Spleen (tissue), 11 donors: ENCODE data around the gene CISH. TPM values are rescaled to one million over a fixed set of nuclear protein-coding genes. Genes with fewer than 3 reads are reported as not detected.

Experiments
- DNase-seq: peaks from one replicate; pipeline ENCODE4 v3.0.0-alpha.2; 2020
- H3K27ac ChIP-seq, 8 donors: fragments of 200-600 bp; sonication (generic) in 7 of 8; 1 replicate in 4 of 8; 2 replicates in 4 of 8; pipeline versions ENCODE4 v1.5.0 to v1.8.0; 2016 to 2021; ENCODE audit warnings: inconsistent platforms in 4 of 8, mild to moderate bottlenecking in 4 of 8, moderate library complexity in 1 of 8
- H3K27me3 ChIP-seq, 7 donors: fragments of 200-600 bp; sonication (generic) in 6 of 7; replicated peaks in 1 of 7; 1 replicate in 4 of 7; 2 replicates in 3 of 7; pipeline versions ENCODE4 v1.5.0 to v1.8.0; 2016 to 2021; ENCODE audit warnings: inconsistent platforms in 3 of 7, mild to moderate bottlenecking in 1 of 7
- H3K36me3 ChIP-seq, 6 donors: fragments of 200-600 bp; sonication (generic) in 5 of 6; 1 replicate in 4 of 6; 2 replicates in 2 of 6; pipeline versions ENCODE4 v1.5.0 to v1.8.0; 2016 to 2021; ENCODE audit warnings: inconsistent platforms in 2 of 6
- H3K4me1 ChIP-seq, 6 donors: fragments of 200-600 bp; sonication (generic) in 5 of 6; 1 replicate in 3 of 6; 2 replicates in 3 of 6; pipeline versions ENCODE4 v1.5.0 to v1.8.0; 2016 to 2021; ENCODE audit warnings: inconsistent platforms in 3 of 6
- H3K4me3 ChIP-seq, 8 donors: fragments of 200-600 bp; sonication (generic) in 7 of 8; 1 replicate in 4 of 8; 2 replicates in 4 of 8; pipeline versions ENCODE4 v1.5.0 to v1.8.0; 2016 to 2021; ENCODE audit warnings: inconsistent platforms in 4 of 8, mild to moderate bottlenecking in 4 of 8, moderate library complexity in 2 of 8
- H3K9me3 ChIP-seq, 8 donors: fragments of 200-600 bp; sonication (generic) in 7 of 8; 1 replicate in 4 of 8; 2 replicates in 4 of 8; pipeline versions ENCODE4 v1.5.0 to v1.8.0; 2016 to 2021; ENCODE audit warnings: inconsistent platforms in 4 of 8
- CTCF ChIP-seq, 11 experiments: fragments of 200-600 bp in 7 of 11; fragments of 450-650 bp in 4 of 11; sonication (generic) in 4 of 11; IDR thresholded peaks in 8 of 11; conservative IDR thresholded peaks in 3 of 11; 1 replicate in 7 of 11; 2 replicates in 4 of 11; pipeline versions ENCODE4 v1.4.0 to v1.8.0; 2016 to 2021; ENCODE audit warnings: antibody characterized with exemption in 11 of 11, inconsistent platforms in 4 of 11, mild to moderate bottlenecking in 1 of 11
- POLR2A ChIP-seq, 3 donors: fragments of 450-650 bp; IDR thresholded peaks; one replicate each; pipeline ENCODE4 v1.5.1; 2017; ENCODE audit warnings: antibody characterized with exemption in 3 of 3, mild to moderate bottlenecking in 1 of 3
- POLR2AphosphoS5 ChIP-seq, 3 donors: sonication (generic); formaldehyde crosslinking; IDR thresholded peaks; one replicate each; pipeline ENCODE4 v1.5.1; 2017; ENCODE audit warnings: antibody characterized with exemption in 3 of 3
- WGBS, 5 donors: extraction: QIAGEN DNeasy Blood & Tissue Kit in 3 of 5; methylation state at CpG; one replicate each; pipeline versions ENCODE4 v1.1.5 to v1.1.7; 2013 to 2018; 5-methylcytosine and 5-hydroxymethylcytosine counted together
- intact Hi-C: fragments of 100-400 bp; cut with DNase I; formaldehyde crosslinking; loops from one replicate; pipeline ENCODE4 v1.15.0; 2023; ENCODE audit warnings: low total_unique reads
- polyA plus RNA-seq, 3 donors: library from polyadenylated mRNA; stranded (reverse); fragments of 200-250 nt; gene quantifications; one replicate each; pipeline ENCODE4 v1.2.1, GENCODE V29; 2013
- total RNA-seq, 7 donors: library from RNA; depleted of rRNA in 3 of 7; stranded (reverse); fragments of >200 nt in 3 of 7; fragmentation: NEBNext Ultra II Directional in 4 of 7; extraction: Animal tissue kit (Norgen Biotek cat#: 25700) in 4 of 7; gene quantifications; one replicate each; pipeline versions ENCODE4 v1.1.0 to v1.2.1, GENCODE V29; 2016 to 2021
- donor health status: healthy with polysubstance abuse.
- donor health status: DM: no; HTN: no; CAD: no; lungs with moderate emphysema.
- donor health status: DM: no; HTN: no; CAD: no.
- donor health status: Bipolar disorder and iron deficiency.
- donor health status: healthy.
- donor health status: DM: no; HTN: no; CAD: no.
- donor health status: DM: yes; HTN: yes; CAD: no.

The CISH gene
- total and polyA plus RNA-seq, 10 donors = 2.9 to 23.6 (median 11.0) TPM

- Histone ChIP-seq H3K4me1 (no peaks in the 10 kb centered on the region), H3K27ac (no peak overlapping the region), H3K9me3 (no peaks in the 10 kb centered on the region), H3K4me3 (no peak overlapping the region), H3K27me3 (peaks cover 0 to 6% (median 0%) of the 10 kb centered on the region in 7 donors), H3K36me3 (no peaks in the 10 kb centered on the region)
- no peak for TF ChIP-seq CTCF (IDR thresholded peaks at IDR 0.05 in 8 of 11, conservative IDR thresholded peaks at IDR 0.05 in 3 of 11)
- TF ChIP-seq POLR2A (IDR thresholded peaks at IDR 0.05) = no peak
- no peak for TF ChIP-seq POLR2AphosphoS5 (IDR thresholded peaks at IDR 0.05)
- intact Hi-C loops = no loop called here
- 72 to 90% (median 84%) methylated on average over 7 of the region's 7 CpGs for WGBS, 5 donors
- no peak for DNase-seq
Measured at GRCh38 chr3:50557915-50558314, 53.7 kb downstream of the CISH start.

- H3K27me3 ChIP-seq = peaks cover 0 to 6% (median 0%) of the 10 kb centered on the region in 7 donors
- WGBS, 5 donors = 62 to 76% (median 72%) methylated on average over 7 to 8 of the region's 8 CpGs
- TF ChIP-seq POLR2AphosphoS5 (IDR thresholded peaks at IDR 0.05) (no peak), POLR2A (IDR thresholded peaks at IDR 0.05) (no peak), CTCF (IDR thresholded peaks at IDR 0.05 in 8 of 11, conservative IDR thresholded peaks at IDR 0.05 in 3 of 11) (no peak)
Measured at GRCh38 chr3:50557106-50557505, 54.5 kb downstream of the CISH start.

More at GRCh38 chr3:50557106-50557505, 54.5 kb downstream of the CISH start:
- DNase-seq = no peak
- Histone ChIP-seq H3K36me3 (no peaks in the 10 kb centered on the region), H3K27ac (no peak overlapping the region), H3K4me1 (no peaks in the 10 kb centered on the region), H3K4me3 (no peak overlapping the region), H3K9me3 (no peaks in the 10 kb centered on the region)
- intact Hi-C loops = no loop called here

Other genes with a start within 250 kb of the CISH start
- 1 to 10 TPM in 6 of 7 donors, under 1 TPM in 1; 0.85 to 3.2 (median 1.4) TPM for gene CACNA2D2, start 108.1 kb downstream of the CISH start, total RNA-seq
- under 1 TPM; 0.24 to 0.64 (median 0.26) TPM for gene CACNA2D2, start 108.1 kb downstream of the CISH start, polyA plus RNA-seq
- gene C3orf18, start 44.0 kb downstream of the CISH start, total RNA-seq = 10 to 100 TPM in 1 of 7 donors, 1 to 10 TPM in 6; 3.2 to 12.2 (median 5.8) TPM
- 1 to 10 TPM; 2.3 to 4.6 (median 3.5) TPM for gene C3orf18, start 44.0 kb downstream of the CISH start, polyA plus RNA-seq
- gene HEMK1, start 42.3 kb downstream of the CISH start, total RNA-seq = 10 to 100 TPM in 6 of 7 donors, 1 to 10 TPM in 1; 7.6 to 22.5 (median 18.9) TPM
- 10 to 100 TPM; 25.1 to 45.2 (median 41.1) TPM for gene HEMK1, start 42.3 kb downstream of the CISH start, polyA plus RNA-seq
- 10 to 100 TPM; 34.7 to 55.0 (median 44.9) TPM for gene MAPKAPK3, start 5.4 kb upstream of the CISH start, total RNA-seq
- 10 to 100 TPM; 18.0 to 34.8 (median 18.9) TPM for gene MAPKAPK3, start 5.4 kb upstream of the CISH start, polyA plus RNA-seq
- 1 to 10 TPM in 1 of 7 donors, under 1 TPM in 6; 0.21 to 2.1 (median 0.60) TPM for gene DOCK3, start 63.2 kb upstream of the CISH start, total RNA-seq
- under 1 TPM; 0.08 to 0.38 (median 0.37) TPM for gene DOCK3, start 63.2 kb upstream of the CISH start, polyA plus RNA-seq